Psoas muscle (tissue), 8 donors: ENCODE measurements around the gene LRRC45. TPM values are rescaled to one million over a fixed set of nuclear protein-coding genes. Genes with fewer than 3 reads are reported as not detected.

Source experiments
- ATAC-seq, 4 donors: fragments of 200-7000 bp; cut with Tn5 transposase; one replicate each; pipeline ENCODE4 v1.9.1; 2020; ENCODE audit warnings: moderate library complexity in 3 of 4, mild to moderate bottlenecking in 2 of 4
- DNase-seq, 2 donors: peaks; one replicate each; pipeline ENCODE4 v3.0.0-alpha.2; 2020
- H3K27ac ChIP-seq: fragments of 200-600 bp; one replicate; pipeline ENCODE4 v1.8.0; 2022
- H3K27me3 ChIP-seq, 3 donors: fragments of 200-600 bp in 1 of 3; one replicate each; pipeline versions ENCODE4 v1.6.1 to v1.8.0; 2013 to 2022; ENCODE audit warnings: low read length in 2 of 3, mild to moderate bottlenecking in 2 of 3, moderate library complexity in 1 of 3; ENCODE audit not compliant: insufficient read depth in 3 of 3
- H3K36me3 ChIP-seq, 2 donors: fragments of 200-600 bp in 1 of 2; one replicate each; pipeline versions ENCODE4 v1.6.1 to v1.8.0; 2013 to 2022; ENCODE audit warnings: low read depth in 1 of 2, mild to moderate bottlenecking in 1 of 2, moderate library complexity in 1 of 2; ENCODE audit not compliant: insufficient read depth in 1 of 2
- H3K4me1 ChIP-seq: fragments of 200-600 bp; one replicate; pipeline ENCODE4 v1.8.0; 2022
- H3K4me3 ChIP-seq: fragments of 200-600 bp; one replicate; pipeline ENCODE4 v1.8.0; 2022; ENCODE audit warnings: mild to moderate bottlenecking
- H3K9me3 ChIP-seq: fragments of 200-600 bp; one replicate; pipeline ENCODE4 v1.8.0; 2022
- CTCF ChIP-seq: fragments of 200-600 bp; IDR thresholded peaks from one replicate; pipeline ENCODE4 v1.8.0; 2022; ENCODE audit warnings: antibody characterized with exemption
- whole genome bisulfite sequencing, 3 donors: extraction: QIAGEN DNeasy Blood & Tissue Kit; methylation state at CpG; one replicate each; pipeline versions ENCODE4 v1.1.6 to v1.1.7; 2013; 5-methylcytosine and 5-hydroxymethylcytosine counted together
- intact Hi-C, 2 donors: fragments of 100-400 bp; cut with DNase I; formaldehyde crosslinking; loops; one replicate each; pipeline versions ENCODE4 v1.11.0 to v1.14.2; 2022
- polyA plus RNA-seq, 3 donors: library from polyadenylated mRNA; stranded (reverse); fragments of 200-250 nt; gene quantifications; one replicate each; pipeline ENCODE4 v1.2.3, GENCODE V29; 2013
- total RNA-seq, 4 donors: library from RNA; stranded (reverse); fragmentation: NEBNext Ultra II Directional in 2 of 4; extraction: Animal tissue kit (Norgen Biotek cat#: 25700) in 2 of 4; gene quantifications; one replicate each; pipeline versions ENCODE4 v1.2.1 to v1.2.4, GENCODE V29; 2021 to 2023
- donor health status: healthy with polysubstance abuse.
- donor health status: DM: no; HTN: no; CAD: no; lungs with moderate emphysema.
- donor health status: Bipolar disorder and iron deficiency.
- donor health status: healthy.
- donor health status: DM: yes; HTN: yes; CAD: no.
- donor health status: DM: no; HTN: no; CAD: no.
- donor health status: DM: no; HTN: no; CAD: no.
- donor health status: DM: yes; HTN: yes; CAD: no.

LRRC45 gene
- total and polyA plus RNA-seq, 7 donors: 1.4 to 7.1 (median 3.0) TPM

GRCh38 chr17:82029391-82029790 lies 6.3 kb downstream of the LRRC45 start:
- no peak for TF ChIP-seq CTCF
- H3K9me3 ChIP-seq: no peaks in the 10 kb centered on the region
- DNase-seq: no peak
- no peak overlapping the region for H3K4me3 ChIP-seq
- no peak for ATAC-seq
- no peaks in the 10 kb centered on the region for H3K36me3 ChIP-seq
- 87 to 92% (median 88%) methylated on average over 16 of the region's 16 CpGs for WGBS, 3 donors
- peaks cover 14% of the 10 kb centered on the region for H3K4me1 ChIP-seq
- peaks cover 0 to 17% (median 0%) of the 10 kb centered on the region in 3 donors for H3K27me3 ChIP-seq
- intact Hi-C loops: loop anchor here in 1 of 2 donors (5.0 kb wide), 1 partner anchor 303 kb away; the partner anchor contains the start of gene SECTM1
- no peak overlapping the region for H3K27ac ChIP-seq

- peak overlapping the region; percentile 63 for H3K4me3 ChIP-seq
- TF ChIP-seq CTCF: no peak
- H3K27me3 ChIP-seq: peaks cover 0 to 17% (median 0%) of the 10 kb centered on the region in 3 donors
- ATAC-seq: peak; percentile 1 to 27 (median 20)
- DNase-seq: no peak
- peaks cover 12% of the 10 kb centered on the region for H3K4me1 ChIP-seq
- H3K27ac ChIP-seq: no peak overlapping the region
- 64 to 67% (median 66%) methylated on average over 28 to 31 of the region's 31 CpGs for WGBS, 3 donors
- peaks cover 0 to 1% of the 10 kb centered on the region in 2 donors for H3K36me3 ChIP-seq
- no peaks in the 10 kb centered on the region for H3K9me3 ChIP-seq
- intact Hi-C loops: loop anchor here (1.0 to 10.0 kb wide), 5 partner anchors 72 to 302 kb away; partner anchors contain the start of gene SECTM1 (in 1 of the 2)
Observed at GRCh38 chr17:82029990-82030469, 6.9 kb downstream of the LRRC45 start.

GRCh38 chr17:82030470-82031302 lies 7.6 kb downstream of the LRRC45 start:
- peak; percentile 98 for TF ChIP-seq CTCF
- peaks cover 12% of the 10 kb centered on the region for H3K4me1 ChIP-seq
- no peak overlapping the region for H3K27ac ChIP-seq
- peaks cover 0 to 17% (median 0%) of the 10 kb centered on the region in 3 donors for H3K27me3 ChIP-seq
- DNase-seq (peak; percentile 87 to 94), ATAC-seq (peak; percentile 84 to 96 (median 92))
- intact Hi-C loops: loop anchor here (1.0 to 10.0 kb wide), 4 partner anchors 72 to 274 kb away; no protein-coding TSS in a partner anchor
- no peaks in the 10 kb centered on the region for H3K9me3 ChIP-seq
- H3K36me3 ChIP-seq: peaks cover 0 to 7% of the 10 kb centered on the region in 2 donors
- peak overlapping the region; percentile 63 for H3K4me3 ChIP-seq
- WGBS, 3 donors: 2 to 3% (median 3%) methylated on average over 61 to 94 of the region's 94 CpGs

GRCh38 chr17:82031303-82031884 lies 8.3 kb downstream of the LRRC45 start, which contains the start of gene RAC3:
Gene RAC3 (plus strand): TSS chr17:82031678. CDS start chr17:82031762, 84 bp downstream.
- ATAC-seq (peak in 1 of 4 donors; percentile 2), DNase-seq (no peak)
- Histone ChIP-seq H3K27ac (no peak within 1 kb of the TSS), H3K36me3 (peaks cover 0 to 7% of the 10 kb centered on the region in 2 donors), H3K4me3 (peak within 1 kb of the TSS; percentile 63), H3K9me3 (no peaks in the 10 kb centered on the region), H3K27me3 (peaks cover 0 to 17% (median 0%) of the 10 kb centered on the region in 3 donors), H3K4me1 (peaks cover 20% of the 10 kb centered on the region)
- no peak for TF ChIP-seq CTCF
- intact Hi-C loops: loop anchor here (2.0 to 10.0 kb wide), 3 partner anchors 71 to 273 kb away; no protein-coding TSS in a partner anchor
- WGBS, 3 donors: 0 to 1% (median 1%) methylated on average over 20 to 81 of the region's 96 CpGs
